H9 (cell line): ENCODE measurements around the gene CRY1. TPM values are rescaled to one million over a fixed set of nuclear protein-coding genes. Genes with fewer than 3 reads are reported as not detected.

Source experiments
- DNase-seq: peaks from one replicate; pipeline ENCODE4 v3.0.0-alpha.2; 2017
- H2AFZ ChIP-seq: one replicate; pipeline ENCODE4 v1.6.1; 2013; ENCODE audit warnings: mild to moderate bottlenecking, low read length, control low read depth, moderate library complexity
- H2AK5ac ChIP-seq: 2 replicates; pipeline ENCODE4 v1.6.1; 2013; ENCODE audit warnings: low read length, control low read depth, mixed read lengths; ENCODE audit not compliant: insufficient read length
- H2BK120ac ChIP-seq: one replicate; pipeline ENCODE4 v1.6.1; 2013; ENCODE audit warnings: low read depth, mild to moderate bottlenecking, low read length, control low read depth, inconsistent platforms; ENCODE audit not compliant: poor library complexity, severe bottlenecking
- H2BK12ac ChIP-seq: 2 replicates; pipeline ENCODE4 v1.6.1; 2013; ENCODE audit warnings: low read length, control low read depth, mixed read lengths, low read depth; ENCODE audit not compliant: insufficient read length
- H2BK15ac ChIP-seq: 2 replicates; pipeline ENCODE4 v1.6.1; 2013; ENCODE audit warnings: low read depth, low read length, control low read depth
- H2BK20ac ChIP-seq: one replicate; pipeline ENCODE4 v1.6.1; 2013; ENCODE audit warnings: low read depth, mild to moderate bottlenecking, low read length, control low read depth, inconsistent platforms; ENCODE audit not compliant: poor library complexity, severe bottlenecking
- H2BK5ac ChIP-seq: 2 replicates; pipeline ENCODE4 v1.6.1; 2013; ENCODE audit warnings: low read length, control low read depth, mixed read lengths; ENCODE audit not compliant: insufficient read length
- H3K14ac ChIP-seq: 2 replicates; pipeline ENCODE4 v1.6.1; 2013; ENCODE audit warnings: low read length, control low read depth; ENCODE audit not compliant: insufficient read depth
- H3K18ac ChIP-seq: 2 replicates; pipeline ENCODE4 v1.6.1; 2013; ENCODE audit warnings: low read depth, mild to moderate bottlenecking, mixed read lengths, low read length, control low read depth; ENCODE audit not compliant: insufficient read length
- H3K23ac ChIP-seq: 2 replicates; pipeline ENCODE4 v1.6.1; 2013; ENCODE audit warnings: low read length, control low read depth, mixed read lengths, low read depth; ENCODE audit not compliant: insufficient read length
- H3K23me2 ChIP-seq: 2 replicates; pipeline ENCODE4 v1.6.1; 2013; ENCODE audit warnings: low read depth, mild to moderate bottlenecking, mixed read lengths, low read length, control low read depth; ENCODE audit not compliant: insufficient read length, poor library complexity, severe bottlenecking
- H3K27ac ChIP-seq: 2 replicates; pipeline ENCODE4 v1.5.1; 2013; ENCODE audit warnings: low read length, control low read depth, mixed read lengths, low read depth; ENCODE audit not compliant: insufficient read length
- H3K27me3 ChIP-seq: 2 replicates; pipeline ENCODE4 v1.6.1; 2013; ENCODE audit warnings: low read length, control low read depth, inconsistent platforms; ENCODE audit not compliant: insufficient read depth
- H3K4ac ChIP-seq: 2 replicates; pipeline ENCODE4 v1.6.1; 2013; ENCODE audit warnings: low read depth, mild to moderate bottlenecking, control low read depth, inconsistent platforms, low read length, moderate library complexity
- H3K4me1 ChIP-seq: 2 replicates; pipeline ENCODE4 v1.6.1; 2013; ENCODE audit warnings: low read length, control low read depth, inconsistent platforms; ENCODE audit not compliant: insufficient read depth
- H3K4me2 ChIP-seq: 2 replicates; pipeline ENCODE4 v1.6.1; 2013; ENCODE audit warnings: low read length, control low read depth, mixed read lengths; ENCODE audit not compliant: insufficient read length, insufficient read depth
- H3K56ac ChIP-seq: 2 replicates; pipeline ENCODE4 v1.6.1; 2013; ENCODE audit warnings: low read depth, mild to moderate bottlenecking, mixed read lengths, low read length, control low read depth; ENCODE audit not compliant: insufficient read length
- H3K79me1 ChIP-seq: 2 replicates; pipeline ENCODE4 v1.6.1; 2013; ENCODE audit warnings: low read depth, mild to moderate bottlenecking, moderate library complexity, low read length, control low read depth, inconsistent platforms; ENCODE audit not compliant: insufficient read depth, poor library complexity, severe bottlenecking
- H3K79me2 ChIP-seq: 2 replicates; pipeline ENCODE4 v1.6.1; 2013; ENCODE audit warnings: low read length, control low read depth, inconsistent platforms; ENCODE audit not compliant: insufficient read depth
- H3K9ac ChIP-seq: 2 replicates; pipeline ENCODE4 v1.6.1; 2013; ENCODE audit warnings: low read length, control low read depth, mixed read lengths; ENCODE audit not compliant: insufficient read length; ENCODE audit errors: extremely low read depth
- H3K9me3 ChIP-seq: one replicate; pipeline ENCODE4 v1.6.1; 2013; ENCODE audit warnings: low read depth, low read length, inconsistent platforms; ENCODE audit not compliant: control insufficient read depth
- H3T11ph ChIP-seq: one replicate; pipeline ENCODE4 v1.6.1; 2013; ENCODE audit warnings: mild to moderate bottlenecking, low read length, control low read depth, inconsistent platforms
- H4K20me1 ChIP-seq: one replicate; pipeline ENCODE4 v1.6.1; 2013; ENCODE audit not compliant: control insufficient read depth, insufficient read length, insufficient read depth
- H4K5ac ChIP-seq: 2 replicates; pipeline ENCODE4 v1.6.1; 2013; ENCODE audit warnings: low read depth, mild to moderate bottlenecking, mixed read lengths, low read length, control low read depth; ENCODE audit not compliant: insufficient read length
- H4K8ac ChIP-seq: replicated peaks from 2 replicates; pipeline ENCODE4 v1.6.1; 2013; ENCODE audit warnings: low read length, control low read depth, mixed read lengths, low read depth; ENCODE audit not compliant: insufficient read length
- H4K91ac ChIP-seq: 2 replicates; pipeline ENCODE4 v1.6.1; 2013; ENCODE audit warnings: low read depth, mild to moderate bottlenecking, moderate library complexity, mixed read lengths, low read length, control low read depth; ENCODE audit not compliant: insufficient read length
- H3K27ac Mint-ChIP-seq, 3 experiments: 2 replicates in 2 of 3; 3 replicates in 1 of 3; pipeline ENCODE4 v1.8.0; 2020 to 2021; ENCODE audit warnings: mixed read lengths in 3 of 3, mild to moderate bottlenecking in 1 of 3, moderate library complexity in 1 of 3
- H3K27me3 Mint-ChIP-seq: 2 replicates; pipeline ENCODE4 v1.8.0; 2021; ENCODE audit warnings: low read depth, mild to moderate bottlenecking, moderate library complexity, mixed read lengths
- H3K36me3 Mint-ChIP-seq, 3 experiments: 2 replicates in 2 of 3; 3 replicates in 1 of 3; pipeline ENCODE4 v1.8.0; 2020 to 2021; ENCODE audit warnings: low read depth in 3 of 3, mixed read lengths in 3 of 3; ENCODE audit not compliant: insufficient read depth in 1 of 3
- H3K4me1 Mint-ChIP-seq, 2 experiments: 2 replicates each; pipeline ENCODE4 v1.8.0; 2020; ENCODE audit warnings: mixed read lengths in 2 of 2
- H3K4me3 Mint-ChIP-seq, 2 experiments: 2 replicates in 1 of 2; 3 replicates in 1 of 2; pipeline ENCODE4 v1.8.0; 2020 to 2021; ENCODE audit warnings: mild to moderate bottlenecking in 2 of 2, mixed read lengths in 2 of 2, moderate library complexity in 1 of 2
- H3K9me3 Mint-ChIP-seq, 2 experiments: 2 replicates in 1 of 2; 3 replicates in 1 of 2; pipeline ENCODE4 v1.8.0; 2020; ENCODE audit warnings: mild to moderate bottlenecking in 2 of 2, mixed read lengths in 2 of 2, moderate library complexity in 1 of 2
- CTCF ChIP-seq: fragments of 200-600 bp; sonication (generic); conservative IDR thresholded peaks from 3 replicates; pipeline ENCODE4 v1.8.0; 2021; ENCODE audit warnings: antibody characterized with exemption, mild to moderate bottlenecking
- WGBS: extraction: QIAGEN DNeasy Blood & Tissue Kit; methylation state at CpG from one replicate; pipeline ENCODE4 v1.1.7; 2013; ENCODE audit warnings: missing lambda C conversion rate, low lambda C conversion rate, mixed read lengths; ENCODE audit not compliant: insufficient read length; ENCODE audit errors: extremely low coverage; 5-methylcytosine and 5-hydroxymethylcytosine counted together
- total RNA-seq: library from RNA; stranded (reverse); gene quantifications from 2 replicates; pipeline ENCODE4 v1.2.1, GENCODE V29; 2021

CRY1 gene
- total RNA-seq, 1 experiment from 2014 or later: 23.5 TPM

- H4K91ac ChIP-seq: no peak overlapping the region
- H4K8ac ChIP-seq: no peak overlapping the region
- H3K9ac ChIP-seq: no peak overlapping the region
- H3K27me3 ChIP-seq: no peaks in the 10 kb centered on the region
- no peak overlapping the region for H3K18ac ChIP-seq
- no peak overlapping the region for H3K27ac ChIP-seq
- H3T11ph ChIP-seq: no peak overlapping the region
- no peak overlapping the region for H4K5ac ChIP-seq
- H2AK5ac ChIP-seq: no peak overlapping the region
- no CpG with 5 or more reads among the region's 3 CpGs for WGBS
- H3K4me1 ChIP-seq: 0 out of 2 replicates have a peak, but pooled peaks cover 2% of the 10 kb centered on the region
- Mint-ChIP-seq H3K36me3 (peaks cover 0 to 2% (median 0%) of the 10 kb centered on the region in 3 experiments; a peak in 2 of 7 replicates), H3K27me3 (peaks cover 6% of the 10 kb centered on the region; the same call in 1 of the 2 replicates), H3K4me1 (peaks cover 9 to 11% of the 10 kb centered on the region in 2 experiments), H3K4me3 (no peak overlapping the region), H3K9me3 (peaks cover 0 to 7% of the 10 kb centered on the region in 2 experiments; a peak in 4 of 5 replicates), H3K27ac (no peak overlapping the region)
- H4K20me1 ChIP-seq: no peaks in the 10 kb centered on the region
- no peak overlapping the region for H2AFZ ChIP-seq
- H2BK20ac ChIP-seq: no peak overlapping the region
- no peak overlapping the region for H3K14ac ChIP-seq
- no peak overlapping the region for H3K4ac ChIP-seq
- no peaks in the 10 kb centered on the region for H3K9me3 ChIP-seq
- no peak overlapping the region for H2BK5ac ChIP-seq
- H3K23ac ChIP-seq: no peak overlapping the region
- H2BK15ac ChIP-seq: no peak overlapping the region
- no peak for DNase-seq
- no peak overlapping the region for H2BK120ac ChIP-seq
- H3K4me2 ChIP-seq: no peak overlapping the region
- no peaks in the 10 kb centered on the region for H3K23me2 ChIP-seq
- no peak for TF ChIP-seq CTCF
- no peaks in the 10 kb centered on the region for H3K79me2 ChIP-seq
- H3K56ac ChIP-seq: no peak overlapping the region
- no peak overlapping the region for H2BK12ac ChIP-seq
- no peaks in the 10 kb centered on the region for H3K79me1 ChIP-seq
These were observed 45.6 kb upstream of the CRY1 start for GRCh38 chr12:107138990-107139389.
